GM12878 (cell line): ENCODE measurements around the gene ITK. TPM values are rescaled to one million over a fixed set of nuclear protein-coding genes. Genes with fewer than 3 reads are reported as not detected.
A peak's percentile ranks its signal among the peaks of the same experiment; 100 is the strongest.

Experiments
- ATF7 ChIP-seq: fragments of 450-650 bp; IDR thresholded peaks from 2 replicates; pipeline ENCODE4 v1.6.1; 2016; ENCODE audit warnings: low read depth, mild to moderate bottlenecking
- BCL11A ChIP-seq: IDR thresholded peaks from 2 replicates; pipeline ENCODE4 v1.6.1; 2011; ENCODE audit warnings: low read depth, low read length
- BHLHE40 ChIP-seq, 2 experiments: fragments of 450-650 bp in 1 of 2; IDR thresholded peaks; 2 replicates each; pipeline ENCODE4 v1.6.1; 2011 to 2017; ENCODE audit warnings: low read depth in 2 of 2, borderline replicate concordance in 1 of 2, improper control_type of control experiment in 1 of 2, low read length in 1 of 2, mild to moderate bottlenecking in 1 of 2
- CBX5 ChIP-seq: sonication (generic); IDR thresholded peaks from 2 replicates; pipeline ENCODE4 v1.6.1; 2016; ENCODE audit warnings: low read depth, moderate library complexity, mild to moderate bottlenecking, inconsistent platforms
- E2F8 ChIP-seq: fragments of 450-650 bp; IDR thresholded peaks from 2 replicates; pipeline ENCODE4 v1.6.1; 2018; ENCODE audit warnings: mild to moderate bottlenecking, low read depth, moderate library complexity; ENCODE audit not compliant: partially characterized antibody
- JUNB ChIP-seq: IDR thresholded peaks from 2 replicates; pipeline ENCODE4 v1.6.1; 2016; ENCODE audit warnings: antibody characterized with exemption, mild to moderate bottlenecking
- MTA3 ChIP-seq: IDR thresholded peaks from 2 replicates; pipeline ENCODE4 v1.6.1; 2012; ENCODE audit warnings: low read length, inconsistent platforms, borderline replicate concordance
- NR2C2 ChIP-seq: IDR thresholded peaks from 2 replicates; pipeline ENCODE4 v1.6.1; 2011; ENCODE audit warnings: borderline replicate concordance, low read depth; ENCODE audit not compliant: control insufficient read depth, insufficient read length
- NR2F1 ChIP-seq: fragments of 450-650 bp; conservative IDR thresholded peaks from 2 replicates; pipeline ENCODE4 v1.6.1; 2017; ENCODE audit warnings: mild to moderate bottlenecking
- NRF1 ChIP-seq: conservative IDR thresholded peaks from 2 replicates; pipeline ENCODE4 v1.6.1; 2011; ENCODE audit warnings: mild to moderate bottlenecking, low read depth, low read length, improper control_type of control experiment
- PBX3 ChIP-seq: IDR thresholded peaks from 2 replicates; pipeline ENCODE4 v1.6.1; 2011; ENCODE audit warnings: mild to moderate bottlenecking, low read depth, low read length, moderate library complexity; ENCODE audit not compliant: insufficient replicate concordance
- PKNOX1 ChIP-seq: fragments of 450-650 bp; IDR thresholded peaks from 2 replicates; pipeline ENCODE4 v1.6.1; 2016; ENCODE audit warnings: mild to moderate bottlenecking
- RAD51 ChIP-seq: fragments of 450-650 bp; IDR thresholded peaks from 2 replicates; pipeline ENCODE4 v1.6.1; 2016; ENCODE audit warnings: moderate library complexity, mild to moderate bottlenecking, inconsistent platforms
- SIN3A ChIP-seq: IDR thresholded peaks from 2 replicates; pipeline ENCODE4 v1.6.1; 2012; ENCODE audit warnings: low read depth, low read length, improper control_type of control experiment
- SREBF1 ChIP-seq: IDR thresholded peaks from 2 replicates; pipeline ENCODE4 v1.6.1; 2012; ENCODE audit warnings: mild to moderate bottlenecking, low read length
- SREBF2 ChIP-seq: IDR thresholded peaks from 2 replicates; pipeline ENCODE4 v1.6.1; 2012; ENCODE audit warnings: mild to moderate bottlenecking, low read length
- TAF1 ChIP-seq: IDR thresholded peaks from 2 replicates; pipeline ENCODE4 v1.6.1; 2011; ENCODE audit warnings: mild to moderate bottlenecking, low read depth, low read length, borderline replicate concordance
- TCF12 ChIP-seq: IDR thresholded peaks from 2 replicates; pipeline ENCODE4 v1.6.1; 2011; ENCODE audit warnings: low read depth, mild to moderate bottlenecking, low read length
- ZBTB33 ChIP-seq: fragments of 450-650 bp; IDR thresholded peaks from 2 replicates; pipeline ENCODE4 v1.6.1; 2017; ENCODE audit warnings: mild to moderate bottlenecking
- ZNF24 ChIP-seq: fragments of 450-650 bp; IDR thresholded peaks from 2 replicates; pipeline ENCODE4 v1.6.1; 2017; ENCODE audit warnings: antibody characterized with exemption, mild to moderate bottlenecking
- polyA plus RNA-seq, 11 experiments: library from polyadenylated mRNA; depleted of rRNA in 4 of 11; unstranded in 6 of 11; stranded (reverse) in 5 of 11; fragments of >200 nt; fragmentation: Nextera tagmentation in 4 of 11; fragmentation: Illumina TruSeq in 1 of 11; extraction: Ambion mirVana in 4 of 11; extraction: Trizol in 1 of 11; gene quantifications; 1 replicate in 1 of 11; 2 replicates in 10 of 11; pipeline versions ENCODE4 v1.2.1 to v1.2.3, GENCODE V29; 2011 to 2016; ENCODE audit warnings: inconsistent platforms in 2 of 11, missing spikeins in 2 of 11, low read depth in 1 of 11
- total RNA-seq, 4 experiments: library from RNA; depleted of rRNA in 3 of 4; stranded (reverse); fragments of >200 nt in 3 of 4; fragmentation: Illumina TruSeq in 1 of 4; extraction: Trizol in 1 of 4; gene quantifications; 2 replicates each; pipeline versions ENCODE4 v1.2.1 to v1.2.3, GENCODE V29; 2013 to 2021
- TF ChIP-seq, protein P1 (sequence below), 3 experiments: IDR thresholded peaks in 2 of 3; conservative IDR thresholded peaks in 1 of 3; 2 replicates each; pipeline ENCODE4 v1.5.1; 2011; ENCODE audit warnings: low read depth in 3 of 3, low read length in 3 of 3, mild to moderate bottlenecking in 3 of 3, control low read depth in 2 of 3, moderate library complexity in 2 of 3, inconsistent platforms in 1 of 3, mixed read lengths in 1 of 3; ENCODE audit not compliant: control insufficient read depth in 2 of 3, insufficient read depth in 1 of 3; ENCODE audit errors: extremely low read depth in 1 of 3

The ITK gene
- total and polyA plus RNA-seq, 10 of the 15 experiments (the other 5 are each of a cell fraction or from before 2014, with no cell fraction given), result 0.05 to 2.4 (median 0.76) TPM

DNA sequence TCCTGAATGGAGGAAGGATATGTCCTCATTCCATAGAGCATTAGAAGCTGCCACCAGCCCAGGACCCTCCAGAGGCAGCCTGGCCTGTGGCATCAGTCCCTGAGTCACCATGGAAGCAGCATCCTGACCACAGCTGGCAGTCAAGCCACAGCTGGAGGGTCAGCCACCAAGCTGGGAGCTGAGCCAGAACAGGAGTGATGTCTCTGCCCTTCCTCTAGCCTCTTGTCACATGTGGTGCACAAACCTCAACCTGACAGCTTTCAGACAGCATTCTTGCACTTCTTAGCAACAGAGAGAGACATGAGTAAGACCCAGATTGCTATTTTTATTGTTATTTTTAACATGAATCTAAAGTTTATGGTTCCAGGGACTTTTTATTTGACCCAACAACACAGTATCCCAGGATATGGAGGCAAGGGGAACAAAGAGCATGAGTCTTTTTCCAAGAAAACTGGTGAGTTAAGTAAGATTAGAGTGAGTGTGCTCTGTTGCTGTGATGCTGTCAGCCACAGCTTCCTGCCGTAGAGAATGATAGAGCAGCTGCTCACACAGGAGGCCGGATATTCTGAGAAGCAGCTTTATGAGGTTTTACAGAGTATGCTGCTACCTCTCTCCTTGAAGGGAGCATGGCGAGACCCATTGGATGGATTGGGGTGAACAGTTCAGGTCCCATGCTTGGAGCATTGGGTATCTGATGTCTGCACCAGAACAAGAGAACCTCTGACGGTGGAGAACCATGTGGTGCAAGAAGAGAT is 72.2 kb downstream of the ITK start (continued):
- TF ChIP-seq SIN3A (peak; percentile 47; the same call in 1 of the 2 replicates), NR2F1 (peak; percentile 61; the same call in 1 of the 2 replicates), TAF1 (no peak), PBX3 (peak; percentile 52), ATF7 (peak; percentile 24; the same call in 1 of the 2 replicates), SREBF2 (no peak), PKNOX1 (peak; percentile 82), ZBTB33 (no peak), CBX5 (no peak; the same call in 1 of the 2 replicates), MTA3 (no peak; the same call in 1 of the 2 replicates), E2F8 (no peak), ZNF24 (no peak), NRF1 (no peak), BHLHE40 (IDR thresholded peaks at IDR 0.05; ENCODE audit: borderline replicate concordance in 1 of 2, low read depth in 2 of 2, low read length in 1 of 2) (peak; percentile 58 to 62; a peak in 3 of 4 replicates), TCF12 (peak; percentile 82), RAD51 (peak; percentile 55; the same call in 1 of the 2 replicates), SREBF1 (no peak), BCL11A (0 out of 2 replicates have a peak, but pooled peaks have one; percentile 4), NR2C2 (no peak), JUNB (peak; percentile 24; the same call in 1 of the 2 replicates)
- TF ChIP-seq, protein P1, sequence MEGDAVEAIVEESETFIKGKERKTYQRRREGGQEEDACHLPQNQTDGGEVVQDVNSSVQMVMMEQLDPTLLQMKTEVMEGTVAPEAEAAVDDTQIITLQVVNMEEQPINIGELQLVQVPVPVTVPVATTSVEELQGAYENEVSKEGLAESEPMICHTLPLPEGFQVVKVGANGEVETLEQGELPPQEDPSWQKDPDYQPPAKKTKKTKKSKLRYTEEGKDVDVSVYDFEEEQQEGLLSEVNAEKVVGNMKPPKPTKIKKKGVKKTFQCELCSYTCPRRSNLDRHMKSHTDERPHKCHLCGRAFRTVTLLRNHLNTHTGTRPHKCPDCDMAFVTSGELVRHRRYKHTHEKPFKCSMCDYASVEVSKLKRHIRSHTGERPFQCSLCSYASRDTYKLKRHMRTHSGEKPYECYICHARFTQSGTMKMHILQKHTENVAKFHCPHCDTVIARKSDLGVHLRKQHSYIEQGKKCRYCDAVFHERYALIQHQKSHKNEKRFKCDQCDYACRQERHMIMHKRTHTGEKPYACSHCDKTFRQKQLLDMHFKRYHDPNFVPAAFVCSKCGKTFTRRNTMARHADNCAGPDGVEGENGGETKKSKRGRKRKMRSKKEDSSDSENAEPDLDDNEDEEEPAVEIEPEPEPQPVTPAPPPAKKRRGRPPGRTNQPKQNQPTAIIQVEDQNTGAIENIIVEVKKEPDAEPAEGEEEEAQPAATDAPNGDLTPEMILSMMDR (IDR thresholded peaks at IDR 0.05 in 2 of 3, conservative IDR thresholded peaks at IDR 0.05 in 1 of 3; ENCODE audit: control insufficient read depth in 2 of 3, extremely low read depth in 1 of 3, insufficient read depth in 1 of 3, low read depth in 3 of 3, low read length in 3 of 3), result no peak
